Activated CD8-positive, alpha-beta T cell treated with anti-CD3 and anti-CD28 coated beads, Interleukin-2, amount 10 ng/mL, durations not matched to agents 7 days and 5 days (primary cell): ENCODE measurements around the gene TRIM44. TPM values are rescaled to one million over a fixed set of nuclear protein-coding genes. Genes with fewer than 3 reads are reported as not detected.

Experiments
- ATAC-seq: fragments of 150-1000 bp; cut with Tn5 transposase; one replicate; pipeline ENCODE4 v1.10.0; 2021; ENCODE audit warnings: moderate library complexity
- CTCF ChIA-PET: fragments of 350-600 bp; sonication (Branson Sonifier 250); formaldehyde crosslinking; loops from one replicate; lab custom pipeline; 2021; ENCODE audit warnings: antibody characterized with exemption; lab: Charles Lee
- POLR2A ChIA-PET: fragments of 350-600 bp; sonication (Branson Sonifier 250); formaldehyde crosslinking; loops from one replicate; lab custom pipeline; 2021; ENCODE audit warnings: antibody characterized with exemption; lab: Charles Lee
- DNase-seq: peaks from one replicate; pipeline ENCODE4 v3.0.0-alpha.2; 2020
- H3K27ac Mint-ChIP-seq: one replicate; pipeline ENCODE4 v1.8.0; 2021; ENCODE audit warnings: mild to moderate bottlenecking, mixed read lengths
- H3K27me3 Mint-ChIP-seq: one replicate; pipeline ENCODE4 v1.8.0; 2021; ENCODE audit warnings: low read depth, mixed read lengths
- H3K36me3 Mint-ChIP-seq: one replicate; pipeline ENCODE4 v1.8.0; 2021; ENCODE audit warnings: low read depth, mixed read lengths
- H3K4me1 Mint-ChIP-seq: one replicate; pipeline ENCODE4 v1.8.0; 2021; ENCODE audit warnings: low read depth, mixed read lengths
- H3K4me3 Mint-ChIP-seq: one replicate; pipeline ENCODE4 v1.8.0; 2021; ENCODE audit warnings: mild to moderate bottlenecking, mixed read lengths
- H3K9me3 Mint-ChIP-seq: one replicate; pipeline ENCODE4 v1.8.0; 2022; ENCODE audit warnings: mixed read lengths; ENCODE audit not compliant: insufficient read depth
- total RNA-seq, 2 experiments: library from RNA; stranded (reverse); gene quantifications; one replicate each; pipeline ENCODE4 v1.2.3, GENCODE V29; 2021

The TRIM44 gene
- total RNA-seq, 2 experiments from 2014 or later, result 33.8 to 34.5 TPM

GRCh38 chr11:35802221-35802620, 139.6 kb downstream of the TRIM44 start:
- no peak for ATAC-seq
- no peaks in the 10 kb centered on the region for H3K27me3 Mint-ChIP-seq
- DNase-seq, result no peak
- ChIA-PET POLR2A (no interaction called here), CTCF (interaction anchor here (1.0 to 3.8 kb wide), 2 partner anchors 20 to 329 kb away, joined by 3 to 28 read pairs; no protein-coding TSS in a partner anchor)
- no peak overlapping the region for H3K4me3 Mint-ChIP-seq
- peaks cover 8% of the 10 kb centered on the region for H3K4me1 Mint-ChIP-seq
- no peaks in the 10 kb centered on the region for H3K9me3 Mint-ChIP-seq
- peaks cover under 1% of the 10 kb centered on the region for H3K36me3 Mint-ChIP-seq
- H3K27ac Mint-ChIP-seq, result no peak overlapping the region

GRCh38 chr11:35802672-35803071, 140.1 kb downstream of the TRIM44 start:
- DNase-seq (no peak), ATAC-seq (no peak)
- Mint-ChIP-seq H3K4me3 (no peak overlapping the region), H3K27me3 (no peaks in the 10 kb centered on the region), H3K36me3 (peaks cover 3% of the 10 kb centered on the region), H3K9me3 (no peaks in the 10 kb centered on the region), H3K4me1 (peaks cover 8% of the 10 kb centered on the region), H3K27ac (no peak overlapping the region)
- ChIA-PET CTCF (interaction anchor here (1.6 to 3.8 kb wide), 2 partner anchors 19 to 154 kb away, joined by 3 to 28 read pairs; no protein-coding TSS in a partner anchor), POLR2A (no interaction called here)

DNA sequence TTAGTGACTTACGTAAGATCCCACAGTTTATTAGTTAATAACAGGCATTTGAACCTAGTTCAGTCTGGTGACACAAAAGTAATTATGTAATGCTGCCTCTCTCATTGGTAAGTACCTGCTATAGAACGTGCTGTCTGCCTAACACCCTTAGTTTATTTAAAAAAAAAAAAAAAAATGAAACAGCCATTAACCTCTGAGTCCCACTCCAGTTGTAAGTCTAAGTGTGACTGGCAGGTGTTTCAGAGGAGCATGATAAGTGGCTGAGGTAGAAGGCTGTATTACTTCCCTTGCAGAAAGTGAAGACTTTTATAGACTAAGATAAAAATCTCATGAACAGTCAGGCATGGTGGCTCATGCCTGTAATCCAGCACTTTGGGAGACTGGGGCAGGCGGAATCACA, 140.5 kb downstream of the TRIM44 start:
- Mint-ChIP-seq H3K4me3 (no peak overlapping the region), H3K4me1 (peaks cover 8% of the 10 kb centered on the region), H3K36me3 (peaks cover 3% of the 10 kb centered on the region), H3K27me3 (no peaks in the 10 kb centered on the region), H3K9me3 (no peaks in the 10 kb centered on the region), H3K27ac (no peak overlapping the region)
- ChIA-PET CTCF (interaction anchor here (1.6 to 3.8 kb wide), 2 partner anchors 19 to 155 kb away, joined by 3 to 28 read pairs; no protein-coding TSS in a partner anchor), POLR2A (no interaction called here)
- ATAC-seq (no peak), DNase-seq (no peak)

- no peak for DNase-seq
- Mint-ChIP-seq H3K27ac (no peak overlapping the region), H3K36me3 (peaks cover 5% of the 10 kb centered on the region), H3K9me3 (no peaks in the 10 kb centered on the region), H3K4me3 (no peak overlapping the region), H3K4me1 (peaks cover 8% of the 10 kb centered on the region), H3K27me3 (no peaks in the 10 kb centered on the region)
- ATAC-seq, result no peak
- ChIA-PET POLR2A (interaction anchor here (0.5 kb wide), 1 partner anchor 25 kb away, joined by 3 read pairs; no protein-coding TSS in a partner anchor), CTCF (no interaction called here)
These were observed 142.0 kb downstream of the TRIM44 start for GRCh38 chr11:35804451-35805040.

- POLR2A ChIA-PET, result no interaction called here
- CTCF ChIA-PET, result interaction anchor here (2.8 kb wide), 1 partner anchor 12 kb away, joined by 18 read pairs; no protein-coding TSS in a partner anchor
- Mint-ChIP-seq H3K36me3 (peaks cover 5% of the 10 kb centered on the region), H3K4me1 (no peaks in the 10 kb centered on the region), H3K9me3 (no peaks in the 10 kb centered on the region), H3K27me3 (no peaks in the 10 kb centered on the region), H3K4me3 (no peak overlapping the region), H3K27ac (no peak overlapping the region)
- no peak for DNase-seq
- ATAC-seq, result no peak
These were observed 147.0 kb downstream of the TRIM44 start for GRCh38 chr11:35809561-35809960.

DNA sequence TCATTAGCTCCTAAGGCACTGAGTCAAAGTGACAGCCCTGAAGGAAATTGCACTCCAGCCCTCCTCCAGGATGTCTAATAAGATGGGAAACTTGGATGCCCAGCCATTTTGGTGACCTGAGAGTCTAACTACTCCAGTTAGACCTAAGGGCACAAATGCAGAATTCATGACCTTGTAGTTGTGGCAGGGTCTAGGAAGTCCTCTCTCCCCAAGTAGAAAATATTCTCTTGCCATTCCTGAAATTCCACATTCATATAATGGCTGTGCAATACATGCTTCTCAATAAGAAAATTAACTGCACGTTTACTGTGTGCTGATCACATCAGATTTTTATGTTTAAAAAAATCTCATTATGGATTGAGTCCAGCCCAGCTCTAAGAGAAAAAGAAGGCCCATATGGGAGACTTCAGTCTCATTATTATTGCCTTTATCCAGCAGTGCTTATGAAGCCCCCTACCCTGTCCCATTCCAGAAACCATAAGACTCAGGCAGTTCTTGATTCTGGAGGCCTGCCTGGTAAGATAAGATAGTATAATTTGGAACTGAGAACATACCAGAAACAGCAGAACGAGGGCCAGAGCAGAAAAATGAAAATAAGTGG, 147.6 kb downstream of the TRIM44 start:
- no peak overlapping the region for H3K27ac Mint-ChIP-seq
- no peaks in the 10 kb centered on the region for H3K4me1 Mint-ChIP-seq
- peaks cover 5% of the 10 kb centered on the region for H3K36me3 Mint-ChIP-seq
- POLR2A ChIA-PET, result no interaction called here
- no peak for ATAC-seq
- no peak for DNase-seq
- CTCF ChIA-PET, result no interaction called here
- H3K9me3 Mint-ChIP-seq, result no peaks in the 10 kb centered on the region
- H3K4me3 Mint-ChIP-seq, result no peak overlapping the region
- no peaks in the 10 kb centered on the region for H3K27me3 Mint-ChIP-seq

DNA sequence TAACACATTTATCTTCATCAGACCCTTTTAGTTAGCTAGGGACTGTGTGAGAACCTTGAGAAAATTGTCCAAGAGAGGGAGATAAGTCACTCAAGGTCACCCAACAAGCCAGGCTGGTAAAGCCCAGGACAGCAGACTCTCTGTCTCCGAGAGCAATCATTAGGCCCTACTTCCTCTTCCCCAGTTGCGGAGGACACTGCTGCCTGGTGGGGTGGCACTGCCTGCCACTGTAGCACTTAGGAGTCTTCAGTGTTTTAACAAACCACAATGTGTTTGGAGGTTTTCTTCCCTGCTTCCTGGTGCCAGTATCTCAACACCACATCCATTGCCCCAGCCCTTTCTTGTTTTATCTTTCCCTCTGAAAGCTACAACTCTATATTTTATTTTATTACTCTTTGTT, 149.2 kb downstream of the TRIM44 start:
- Mint-ChIP-seq H3K27me3 (no peaks in the 10 kb centered on the region), H3K9me3 (no peaks in the 10 kb centered on the region), H3K27ac (no peak overlapping the region), H3K36me3 (peaks cover 5% of the 10 kb centered on the region), H3K4me3 (no peak overlapping the region), H3K4me1 (no peaks in the 10 kb centered on the region)
- POLR2A ChIA-PET, result no interaction called here
- DNase-seq (no peak), ATAC-seq (no peak)
- CTCF ChIA-PET, result interaction anchor here (3.9 kb wide), 1 partner anchor 10 kb away, joined by 39 read pairs; no protein-coding TSS in a partner anchor

- POLR2A ChIA-PET, result no interaction called here
- ATAC-seq (no peak), DNase-seq (no peak)
- no peaks in the 10 kb centered on the region for H3K9me3 Mint-ChIP-seq
- H3K4me3 Mint-ChIP-seq, result no peak overlapping the region
- no peaks in the 10 kb centered on the region for H3K4me1 Mint-ChIP-seq
- H3K27ac Mint-ChIP-seq, result no peak overlapping the region
- CTCF ChIA-PET, result interaction anchor here (3.9 kb wide), 1 partner anchor 9 kb away, joined by 39 read pairs; no protein-coding TSS in a partner anchor
- H3K36me3 Mint-ChIP-seq, result peaks cover 3% of the 10 kb centered on the region
- H3K27me3 Mint-ChIP-seq, result no peaks in the 10 kb centered on the region
These were observed 150.3 kb downstream of the TRIM44 start for GRCh38 chr11:35812828-35813227.

- CTCF ChIA-PET, result interaction anchor here (3.9 kb wide), 1 partner anchor 8 kb away, joined by 39 read pairs; no protein-coding TSS in a partner anchor
- POLR2A ChIA-PET, result no interaction called here
- no peak for ATAC-seq
These were observed 151.6 kb downstream of the TRIM44 start for GRCh38 chr11:35814081-35814695.

GRCh38 chr11:35814720-35815305, 152.2 kb downstream of the TRIM44 start:
- Mint-ChIP-seq H3K36me3 (no peaks in the 10 kb centered on the region), H3K27me3 (no peaks in the 10 kb centered on the region), H3K27ac (no peak overlapping the region), H3K9me3 (no peaks in the 10 kb centered on the region), H3K4me3 (no peak overlapping the region), H3K4me1 (no peaks in the 10 kb centered on the region)
- ATAC-seq (no peak), DNase-seq (no peak)
- POLR2A ChIA-PET, result no interaction called here
- CTCF ChIA-PET, result no interaction called here

More at GRCh38 chr11:35814081-35814695, 151.6 kb downstream of the TRIM44 start:
- Mint-ChIP-seq H3K36me3 (peaks cover 3% of the 10 kb centered on the region), H3K27ac (no peak overlapping the region), H3K4me1 (no peaks in the 10 kb centered on the region), H3K4me3 (no peak overlapping the region), H3K9me3 (no peaks in the 10 kb centered on the region), H3K27me3 (no peaks in the 10 kb centered on the region)
- DNase-seq, result no peak

DNA sequence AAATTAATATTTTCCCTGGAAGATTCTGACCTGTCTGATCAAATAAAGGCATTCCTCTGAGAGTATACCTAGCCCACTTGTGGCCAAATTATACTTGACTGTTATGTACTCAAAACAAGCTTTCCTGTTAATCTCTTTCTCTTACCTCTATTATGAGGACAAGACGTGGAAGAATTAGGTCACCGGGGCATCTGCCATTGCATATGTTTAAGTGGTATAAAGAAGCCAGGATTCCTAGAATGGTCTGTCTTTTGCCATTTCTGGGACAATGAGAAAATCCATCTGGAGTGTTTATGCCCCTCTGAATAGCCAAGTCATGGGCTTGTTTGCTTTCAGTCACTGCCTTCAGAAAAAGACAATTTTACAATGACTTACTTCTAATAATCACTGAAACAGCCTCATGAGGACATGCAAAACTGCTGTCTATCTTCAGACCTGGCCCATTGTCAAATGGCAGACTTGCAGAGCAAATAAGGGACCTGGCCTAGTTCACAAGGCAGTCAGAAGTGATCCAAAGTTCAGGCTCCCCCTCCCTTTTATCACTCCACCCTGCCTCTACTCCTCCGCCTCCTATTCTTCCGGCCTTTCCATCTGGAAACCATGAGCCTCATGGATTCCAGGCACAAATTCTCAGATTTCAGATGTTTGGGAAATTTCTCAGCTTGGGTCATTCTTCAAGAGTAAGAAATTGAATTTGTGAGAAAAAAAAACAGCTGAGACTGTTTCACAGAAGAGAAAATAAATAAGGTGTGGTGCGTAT, 153.2 kb downstream of the TRIM44 start:
- POLR2A ChIA-PET, result no interaction called here
- Mint-ChIP-seq H3K9me3 (no peaks in the 10 kb centered on the region), H3K27ac (no peak overlapping the region)

More for the DNA sequence above, 153.2 kb downstream of the TRIM44 start:
- H3K4me3 Mint-ChIP-seq, result no peak overlapping the region
- H3K36me3 Mint-ChIP-seq, result no peaks in the 10 kb centered on the region
- no peaks in the 10 kb centered on the region for H3K27me3 Mint-ChIP-seq
- CTCF ChIA-PET, result interaction anchor here (0.6 kb wide), 1 partner anchor 889 kb away, joined by 3 read pairs; no protein-coding TSS in a partner anchor
- ATAC-seq, result no peak
- H3K4me1 Mint-ChIP-seq, result no peaks in the 10 kb centered on the region
- DNase-seq, result no peak
